Activated CD4-positive, alpha-beta T cell treated with anti-CD3 and anti-CD28 coated beads, Interleukin-2, amount 50 U/mL, for 48 hours (primary cell): ENCODE results near the gene BCL11B.
"Not testable (repeated sequence)": the region's sequence is repeated elsewhere in the genome, so short reads cannot be mapped to it uniquely, and the experiment has no call there.

Experiments used
- DNase-seq, 2 experiments: peaks; one replicate each; pipeline ENCODE4 v3.0.0-alpha.2; 2020

Gene BCL11B

GRCh38 chr14:99236386-99237138, 35.4 kb downstream of the BCL11B start:
- DNase-seq = no peak

DNA sequence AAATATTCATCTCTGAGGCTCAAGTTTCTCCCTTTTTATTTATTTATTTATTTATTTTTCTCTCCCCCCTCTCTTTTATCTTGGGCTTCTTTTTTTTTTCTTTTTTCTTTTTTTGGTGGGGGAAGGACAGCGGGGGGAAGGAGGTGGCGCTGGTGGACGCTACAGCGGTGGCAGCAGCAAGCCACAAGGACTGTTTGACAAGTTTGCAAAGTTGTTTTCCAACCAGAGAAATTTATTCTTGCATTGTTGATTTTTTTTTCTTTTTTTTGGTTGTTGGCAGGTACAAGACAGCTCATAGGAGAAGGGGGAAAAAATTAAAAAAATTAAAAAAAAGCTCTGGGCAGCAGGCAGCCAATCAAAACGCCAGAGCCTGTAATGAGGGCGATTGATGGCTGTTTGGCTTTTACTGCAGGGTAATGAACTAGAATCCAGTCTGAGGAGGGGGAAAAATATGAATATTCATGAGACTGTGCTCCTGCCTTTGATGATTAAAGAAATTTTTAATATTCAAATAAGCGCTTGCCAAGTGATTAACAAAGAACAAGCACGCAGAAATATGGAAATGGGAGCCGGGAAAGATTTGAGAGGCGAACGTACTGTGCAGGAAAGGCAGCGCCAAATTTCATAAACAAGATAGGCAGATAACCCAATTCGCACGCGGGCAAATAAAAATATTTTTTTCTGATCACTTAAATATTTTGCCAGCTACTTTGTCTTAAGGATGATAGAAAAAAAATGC, 36.2 kb downstream of the BCL11B start:
- DNase-seq = no peak

GRCh38 chr14:99234961-99235571, 36.9 kb downstream of the BCL11B start:
- peak; percentile 82 to 84 for DNase-seq

DNA sequence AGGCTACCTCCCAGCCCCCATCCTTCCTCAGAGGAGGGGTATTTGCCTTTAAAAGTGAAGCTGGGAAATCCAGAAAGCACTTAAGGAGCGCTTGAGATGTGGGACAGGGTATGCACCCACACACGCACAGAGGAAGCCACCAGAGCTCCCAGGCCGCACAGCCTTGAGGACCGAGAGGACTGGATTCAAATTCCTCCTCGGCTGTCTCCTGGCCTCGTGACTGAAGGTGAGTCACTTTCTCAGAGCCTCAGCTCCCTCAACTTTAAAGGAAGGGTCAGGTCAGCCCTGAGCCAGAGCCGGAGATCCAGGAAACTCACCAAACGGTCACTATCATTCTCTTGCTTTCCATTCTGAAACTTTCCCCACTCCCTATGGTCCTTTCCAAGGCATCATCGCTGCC, 37.6 kb downstream of the BCL11B start:
- peak in 1 of 2 experiments; percentile 56 for DNase-seq

- no peak for DNase-seq
These were observed 38.6 kb downstream of the BCL11B start for GRCh38 chr14:99233222-99234035.

- DNase-seq = peak in 1 of 2 experiments; percentile 42
These were observed 39.2 kb downstream of the BCL11B start for GRCh38 chr14:99232714-99233214.

GRCh38 chr14:99231850-99232713, 39.9 kb downstream of the BCL11B start:
- peak in 1 of 2 experiments; percentile 60 for DNase-seq

DNA sequence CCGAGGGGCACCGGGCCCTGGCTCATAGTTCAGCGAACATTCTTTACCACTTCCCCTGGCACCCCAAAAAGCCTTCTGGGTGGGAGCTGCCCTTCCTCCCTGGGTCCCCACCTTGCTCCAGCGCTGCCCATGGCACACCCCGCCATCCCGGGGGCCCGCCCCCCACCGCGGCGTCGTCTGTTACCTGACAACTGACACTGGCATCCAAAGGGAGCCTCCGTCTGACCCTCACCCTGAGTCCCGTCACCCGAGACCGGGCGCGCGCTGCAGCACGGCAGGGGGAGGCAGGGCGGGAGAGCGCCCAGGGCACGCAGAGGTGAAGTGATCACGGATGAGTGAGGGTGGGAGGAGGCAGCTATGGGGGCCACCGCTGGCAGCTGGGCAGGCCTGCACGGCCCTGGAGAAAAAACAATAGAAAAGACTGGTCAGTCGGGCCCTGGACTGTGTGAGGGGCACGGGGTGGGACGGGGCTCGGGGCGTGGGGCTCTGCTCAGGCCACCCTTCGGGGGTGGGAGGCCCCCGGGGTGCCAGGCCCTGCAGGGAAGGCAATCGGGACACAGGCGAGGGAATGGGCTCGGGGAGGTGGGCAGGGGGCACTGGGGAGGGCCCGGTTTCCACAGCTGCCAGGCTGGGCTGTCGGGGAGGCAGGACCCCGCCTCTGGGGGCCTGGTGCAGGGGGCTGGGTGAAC, 40.7 kb downstream of the BCL11B start:
- no peak for DNase-seq

GRCh38 chr14:99230208-99231151, 41.5 kb downstream of the BCL11B start:
- DNase-seq = peak; percentile 77 to 86

- no peak for DNase-seq
These were observed 42.3 kb downstream of the BCL11B start for GRCh38 chr14:99229654-99230207.

DNA sequence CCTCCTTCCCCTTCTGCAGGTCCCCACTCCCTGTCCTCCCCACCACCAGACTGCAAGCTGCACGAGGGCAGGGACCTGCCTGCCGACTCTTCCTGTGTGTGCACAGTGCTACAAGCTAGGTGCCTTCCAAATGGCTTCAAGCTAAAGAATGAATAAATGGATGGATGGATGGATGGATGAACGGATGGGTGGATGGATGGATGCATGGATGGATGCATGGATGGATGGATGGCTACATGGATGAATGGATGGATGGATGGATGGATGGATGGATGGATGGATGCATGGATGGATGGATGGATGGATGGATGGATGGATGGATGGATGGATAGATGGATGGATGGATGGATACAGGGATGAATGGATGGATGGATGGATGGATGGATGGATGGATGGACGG, 43.2 kb downstream of the BCL11B start:
- not testable (repeated sequence) for DNase-seq

DNA sequence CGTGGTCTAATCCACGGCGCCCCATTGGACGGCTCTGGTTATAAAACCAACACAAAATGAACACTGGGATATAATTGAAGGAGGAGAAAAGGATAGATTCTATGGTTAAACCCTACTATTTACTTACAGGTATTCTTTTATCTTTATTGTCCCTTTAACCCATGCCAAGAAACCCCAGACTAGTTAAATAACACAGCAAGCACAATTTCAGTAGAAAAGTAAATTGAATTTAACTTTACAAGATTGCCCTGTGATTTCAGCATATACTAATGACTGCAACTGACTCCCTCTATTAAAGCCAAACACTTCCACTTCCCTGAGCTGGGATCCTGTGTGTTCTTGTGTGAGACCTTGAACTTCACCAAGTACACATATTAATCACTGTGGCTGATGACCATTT, 45.3 kb downstream of the BCL11B start:
- no peak for DNase-seq

- no peak for DNase-seq
These were observed 46.4 kb downstream of the BCL11B start for GRCh38 chr14:99225436-99226203.

DNA sequence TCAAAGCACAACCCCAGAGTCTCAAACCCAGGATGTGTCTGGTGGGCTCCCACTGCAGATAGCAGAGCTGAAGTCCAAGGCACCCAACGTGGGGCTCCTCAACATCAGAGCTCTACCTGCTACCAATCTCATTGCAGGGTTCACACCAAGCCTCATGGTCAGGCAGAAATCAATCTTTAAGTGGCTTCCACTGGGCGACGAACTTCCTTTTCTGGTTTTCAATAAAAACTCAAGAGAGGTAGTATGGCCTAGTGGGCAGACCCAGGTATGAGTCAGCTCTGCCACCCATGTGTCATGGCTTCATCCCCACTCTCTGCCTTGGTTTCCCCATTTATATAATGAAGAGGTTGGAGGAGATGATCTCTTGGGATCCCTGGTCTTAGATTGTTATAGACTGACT, 47.0 kb downstream of the BCL11B start:
- no peak for DNase-seq

DNA sequence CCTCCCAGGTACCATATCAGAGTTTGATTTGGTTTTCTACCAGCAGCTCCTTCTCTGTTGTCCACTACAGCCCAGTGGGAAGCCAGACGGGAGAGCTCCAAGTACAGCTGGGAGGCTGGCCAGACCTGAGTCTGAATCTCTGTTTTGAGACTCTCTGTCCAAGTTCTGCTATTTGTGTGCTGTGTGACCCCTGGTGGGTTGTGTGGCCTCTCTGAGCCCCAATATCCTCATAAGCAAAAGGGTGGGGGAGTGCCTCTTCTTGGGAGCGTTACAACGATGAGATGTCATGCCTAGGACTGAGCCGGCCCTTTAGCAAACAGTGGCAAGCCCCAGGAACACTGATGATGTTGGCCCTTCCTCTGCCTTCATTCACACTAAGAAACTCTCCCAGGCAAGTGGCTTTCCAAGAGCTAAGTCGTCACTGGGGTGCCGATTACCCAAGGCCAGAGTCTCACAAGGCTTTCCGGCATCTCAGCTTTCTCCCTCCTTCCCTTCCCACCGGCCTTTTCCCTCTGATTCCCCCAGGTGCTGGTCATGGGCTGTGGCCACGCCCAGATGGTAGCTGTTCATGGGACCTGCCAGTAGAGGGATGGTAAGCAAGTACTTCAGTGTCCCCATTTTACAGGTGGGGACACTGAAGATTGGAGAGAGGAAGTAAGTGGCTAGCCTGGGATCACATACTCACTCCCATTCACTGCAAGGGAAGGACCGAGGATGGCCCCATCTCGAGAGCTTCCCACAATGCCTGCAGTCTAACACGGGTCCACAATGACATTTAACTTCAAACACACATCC, 47.7 kb downstream of the BCL11B start:
- DNase-seq = no peak

GRCh38 chr14:99221445-99221844, 50.6 kb downstream of the BCL11B start:
- no peak for DNase-seq

DNA sequence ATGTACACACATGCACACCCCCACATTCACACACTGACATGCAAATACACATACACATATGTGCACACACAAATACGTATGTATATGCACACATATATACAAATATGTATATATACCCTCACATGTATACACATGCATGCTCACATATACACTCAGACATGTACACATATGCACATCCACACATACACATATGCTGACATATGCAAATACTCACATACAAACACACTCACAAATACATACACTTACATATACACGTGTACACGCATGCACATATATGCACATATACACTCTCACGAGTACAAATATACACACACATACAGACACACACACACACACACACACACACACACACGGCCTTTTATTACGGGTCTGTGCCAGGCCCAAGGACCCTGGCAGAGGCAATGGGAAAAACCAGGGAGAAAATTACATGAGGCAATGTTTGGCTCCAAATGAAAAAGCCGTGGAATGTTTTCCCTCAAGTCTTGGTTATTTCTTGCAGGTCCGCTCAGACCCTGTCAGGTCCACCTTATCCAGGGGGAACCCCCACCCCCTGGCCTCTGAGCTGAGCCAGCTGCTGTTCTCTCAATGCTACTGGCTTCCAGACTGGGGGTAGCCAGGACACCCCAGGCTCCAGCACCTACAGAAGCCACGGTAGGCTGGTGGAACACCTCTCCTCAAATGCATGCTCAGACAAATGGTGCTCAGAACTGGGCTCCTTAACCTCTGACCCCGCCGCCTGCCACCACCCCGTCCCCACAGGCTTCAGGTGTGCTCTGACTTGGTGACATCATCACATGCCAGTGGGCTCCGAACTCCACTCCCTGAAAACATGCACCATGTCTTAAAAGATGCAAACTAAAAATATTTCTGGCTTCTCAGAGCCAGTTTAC, 54.7 kb downstream of the BCL11B start:
- no peak for DNase-seq
